ENCODE measurements around the gene C5orf46. TPM values are rescaled to one million over a fixed set of nuclear protein-coding genes. Genes with fewer than 3 reads are reported as not detected.
"Not testable (repeated sequence)": the region's sequence is repeated elsewhere in the genome, so short reads cannot be mapped to it uniquely, and the experiment has no call there.

C5orf46 gene
- total RNA-seq, 2 experiments from 2014 or later: not detected

DNA sequence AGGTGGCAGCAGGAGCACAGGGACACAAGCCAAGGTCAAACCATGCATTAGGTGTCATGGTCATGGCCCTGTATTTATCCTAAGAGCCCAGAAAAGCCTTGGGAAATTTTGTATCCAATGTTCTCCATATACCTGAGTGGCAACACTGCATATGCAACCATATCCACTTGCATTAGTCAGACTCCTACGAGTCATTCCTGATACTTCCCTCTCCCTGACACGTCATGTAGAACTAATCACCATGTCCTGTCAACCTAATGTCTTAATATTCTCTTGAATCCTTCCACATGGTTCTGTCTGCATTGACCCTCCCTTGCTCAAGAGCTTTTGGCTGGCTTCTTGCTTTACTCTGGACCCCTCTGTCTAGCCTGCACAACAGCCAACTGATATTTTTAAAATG lies 18.4 kb downstream of the C5orf46 start:
- POLR2A ChIA-PET: no interaction called here
- H3K9me3 Mint-ChIP-seq (ENCODE audit: low read depth): no peaks in the 10 kb centered on the region
- CTCF ChIA-PET: no interaction called here
- no peaks in the 10 kb centered on the region for H3K4me1 Mint-ChIP-seq
- H3K36me3 Mint-ChIP-seq (ENCODE audit: low read depth): no peaks in the 10 kb centered on the region
- no peak overlapping the region for H3K4me3 Mint-ChIP-seq
- DNase-seq (no peak), ATAC-seq (no peak)
- no peak overlapping the region for H3K27ac Mint-ChIP-seq
- intact Hi-C loops (cut with DNase I, micrococcal nuclease): loop anchor here in 1 of 2 experiments (1.0 kb wide), 1 partner anchor 843 kb away; no protein-coding TSS in a partner anchor
- H3K27me3 Mint-ChIP-seq: peaks cover 5% of the 10 kb centered on the region

DNA sequence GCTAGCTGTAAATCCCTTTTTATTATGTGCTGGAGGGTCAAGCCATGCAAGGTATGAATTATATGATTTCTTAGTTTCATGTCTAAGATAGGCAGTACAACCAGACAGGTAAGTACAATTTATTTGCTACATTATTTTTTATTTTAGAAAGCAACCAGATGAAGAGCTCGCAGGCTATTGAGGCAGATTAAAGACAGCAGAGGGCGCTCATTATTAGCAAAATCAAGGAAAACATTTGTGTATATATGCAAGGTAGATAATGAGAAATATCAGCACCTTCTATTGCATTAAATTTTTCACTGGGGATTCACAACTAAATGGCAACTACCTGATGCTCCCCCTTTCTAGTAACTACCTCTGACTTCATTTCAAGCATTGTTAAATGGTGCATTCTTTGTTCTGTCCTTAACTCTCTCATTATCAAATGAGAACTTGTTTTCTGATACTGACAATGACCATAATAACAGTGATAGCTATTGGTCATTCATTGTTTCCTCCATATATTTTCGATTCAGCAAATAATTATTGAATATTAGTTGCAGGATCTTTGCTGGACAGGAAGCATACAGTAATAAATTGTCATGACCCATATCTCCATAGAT lies 19.2 kb downstream of the C5orf46 start:
- H3K27ac Mint-ChIP-seq: no peak overlapping the region
- no peak for ATAC-seq
- no peak for DNase-seq
- POLR2A ChIA-PET: no interaction called here
- intact Hi-C loops (cut with DNase I, micrococcal nuclease): loop anchor here in 1 of 2 experiments (1.0 kb wide), 1 partner anchor 844 kb away; no protein-coding TSS in a partner anchor
- no peaks in the 10 kb centered on the region for H3K9me3 Mint-ChIP-seq (ENCODE audit: low read depth)
- H3K4me1 Mint-ChIP-seq: no peaks in the 10 kb centered on the region
- no peaks in the 10 kb centered on the region for H3K36me3 Mint-ChIP-seq (ENCODE audit: low read depth)
- H3K27me3 Mint-ChIP-seq: peaks cover 5% of the 10 kb centered on the region
- CTCF ChIA-PET: interaction anchor here (0.6 to 0.9 kb wide), 3 partner anchors 32 to 217 kb away, joined by 3 read pairs; no protein-coding TSS in a partner anchor
- no peak overlapping the region for H3K4me3 Mint-ChIP-seq

DNA sequence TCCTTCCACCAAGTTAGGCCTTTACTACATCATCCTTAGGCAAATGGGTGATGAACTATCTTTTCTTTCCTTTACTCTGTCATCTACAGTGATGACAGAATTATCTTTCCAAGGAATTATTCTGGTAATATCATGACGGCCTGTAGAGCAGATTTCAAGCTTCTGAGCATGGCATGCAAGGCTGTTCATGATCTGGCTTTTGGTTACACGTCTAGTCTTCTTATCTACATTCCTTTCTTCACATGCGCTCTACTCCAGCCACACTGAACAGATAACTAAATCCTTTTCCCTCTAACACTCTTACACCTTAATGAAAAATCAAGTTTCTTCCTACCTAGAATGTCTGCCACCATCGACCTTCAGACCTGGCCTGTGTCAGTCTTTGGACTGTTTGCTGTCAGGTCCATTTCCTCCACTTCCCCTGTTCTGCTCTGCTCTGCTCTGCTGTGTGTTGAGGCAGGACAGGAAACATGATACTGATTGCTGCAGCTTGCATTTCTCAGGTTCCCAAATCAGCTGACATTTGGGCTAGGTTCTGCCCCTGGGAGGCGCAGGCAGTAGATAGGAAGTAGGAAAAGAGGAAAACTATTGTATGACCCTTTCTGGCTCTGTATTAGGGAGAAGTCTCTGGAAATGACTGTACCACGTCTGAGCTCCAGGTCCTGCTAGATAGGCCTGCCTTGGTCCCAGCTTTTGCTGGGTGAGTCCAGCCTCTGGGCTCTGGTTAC lies 23.6 kb downstream of the C5orf46 start:
- no peak for DNase-seq
- intact Hi-C loops (cut with DNase I, micrococcal nuclease): no loop called here
- Mint-ChIP-seq H3K36me3 (ENCODE audit: low read depth) (no peaks in the 10 kb centered on the region), H3K27ac (no peak overlapping the region), H3K4me3 (no peak overlapping the region), H3K9me3 (ENCODE audit: low read depth) (no peaks in the 10 kb centered on the region), H3K27me3 (peaks cover 8% of the 10 kb centered on the region), H3K4me1 (no peaks in the 10 kb centered on the region)
- no peak for ATAC-seq
- ChIA-PET POLR2A (no interaction called here), CTCF (no interaction called here)

DNA sequence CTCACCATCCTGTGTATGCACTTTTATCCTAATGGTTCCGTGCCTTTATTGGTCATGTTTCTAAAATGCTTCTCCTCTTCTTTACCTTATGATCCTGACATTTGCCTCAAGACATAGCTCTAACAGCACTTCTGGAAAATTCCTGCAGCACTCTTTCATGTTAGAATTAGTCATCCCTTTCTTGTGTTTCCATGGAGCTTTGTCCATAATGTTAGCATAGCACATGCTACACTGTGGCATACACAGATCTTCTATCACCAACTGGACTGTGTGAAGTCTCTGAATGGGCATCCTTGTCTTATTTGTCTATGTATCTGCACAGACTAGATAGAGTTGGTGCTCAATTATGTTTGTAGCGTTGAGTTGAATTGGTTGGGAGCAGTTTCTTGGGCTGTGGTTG lies 25.9 kb downstream of the C5orf46 start:
- H3K27me3 Mint-ChIP-seq: peaks cover 8% of the 10 kb centered on the region
- no peaks in the 10 kb centered on the region for H3K9me3 Mint-ChIP-seq (ENCODE audit: low read depth)
- no peak overlapping the region for H3K27ac Mint-ChIP-seq
- no peaks in the 10 kb centered on the region for H3K36me3 Mint-ChIP-seq (ENCODE audit: low read depth)
- no peak for ATAC-seq
- H3K4me1 Mint-ChIP-seq: no peaks in the 10 kb centered on the region
- H3K4me3 Mint-ChIP-seq: no peak overlapping the region
- intact Hi-C loops (cut with DNase I, micrococcal nuclease): no loop called here
- CTCF ChIA-PET: no interaction called here
- no peak for DNase-seq
- POLR2A ChIA-PET: no interaction called here

DNA sequence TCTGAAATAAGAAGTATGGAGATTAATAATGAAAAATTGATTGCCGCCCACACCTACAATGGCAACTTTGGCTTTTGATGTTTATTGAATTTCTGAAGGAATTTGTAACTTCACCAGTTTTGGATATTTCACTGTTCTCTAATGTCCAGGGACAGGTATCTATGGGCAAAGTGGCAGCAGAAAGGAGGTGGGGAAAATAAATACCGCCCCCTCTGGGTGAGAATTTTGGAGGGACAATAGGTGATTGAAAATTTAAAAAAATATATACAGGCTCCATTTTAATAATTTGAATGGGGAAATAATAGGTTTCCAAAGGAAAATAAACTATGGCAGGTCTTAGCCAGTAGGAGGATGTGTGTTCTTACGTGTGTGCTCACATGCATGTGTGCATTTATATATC lies 26.6 kb downstream of the C5orf46 start:
- Mint-ChIP-seq H3K36me3 (ENCODE audit: low read depth) (no peaks in the 10 kb centered on the region), H3K4me3 (no peak overlapping the region), H3K9me3 (ENCODE audit: low read depth) (no peaks in the 10 kb centered on the region), H3K4me1 (no peaks in the 10 kb centered on the region), H3K27ac (no peak overlapping the region), H3K27me3 (peaks cover 6% of the 10 kb centered on the region)
- ChIA-PET CTCF (no interaction called here), POLR2A (no interaction called here)
- intact Hi-C loops (cut with DNase I, micrococcal nuclease): no loop called here
- DNase-seq (no peak), ATAC-seq (no peak)

GRCh38 chr5:147878066-147878759 lies 28.1 kb downstream of the C5orf46 start, which contains the start of gene SCGB3A2:
Gene SCGB3A2 (plus strand): TSS chr5:147878711. CDS start chr5:147878804, 93 bp downstream.
- POLR2A ChIA-PET: no interaction called here
- no peak within 1 kb of the TSS for H3K4me3 Mint-ChIP-seq
- intact Hi-C loops (cut with DNase I, micrococcal nuclease): no loop called here
- no peaks in the 10 kb centered on the region for H3K9me3 Mint-ChIP-seq (ENCODE audit: low read depth)
- H3K27me3 Mint-ChIP-seq: peaks cover 6% of the 10 kb centered on the region
- H3K27ac Mint-ChIP-seq: no peak within 1 kb of the TSS
- DNase-seq (no peak), ATAC-seq (no peak)
- H3K4me1 Mint-ChIP-seq: no peaks in the 10 kb centered on the region
- CTCF ChIA-PET: no interaction called here
- H3K36me3 Mint-ChIP-seq (ENCODE audit: low read depth): no peaks in the 10 kb centered on the region

DNA sequence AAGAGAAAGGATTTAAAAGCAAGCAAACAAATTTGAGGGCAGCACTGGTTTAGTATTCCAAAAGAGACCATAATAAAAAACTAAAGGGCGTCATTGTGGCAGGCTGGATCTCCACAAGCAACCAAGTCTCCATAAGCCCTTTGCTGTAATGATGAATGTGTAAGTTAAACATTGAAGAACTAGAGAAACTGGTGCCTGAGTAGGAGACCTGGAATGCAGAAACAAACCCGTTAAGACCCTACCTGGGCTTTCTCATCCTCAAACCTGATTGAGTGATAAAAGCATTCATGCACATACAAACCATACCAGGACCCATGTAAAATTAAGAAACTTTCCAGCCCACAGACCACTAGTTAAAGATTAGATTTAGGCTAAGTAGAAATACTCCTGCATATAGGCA lies 29.7 kb downstream of the C5orf46 start:
- ChIA-PET CTCF (no interaction called here), POLR2A (no interaction called here)
- no peaks in the 10 kb centered on the region for H3K4me1 Mint-ChIP-seq
- peaks cover 6% of the 10 kb centered on the region for H3K27me3 Mint-ChIP-seq
- H3K4me3 Mint-ChIP-seq: no peak overlapping the region
- intact Hi-C loops (cut with DNase I, micrococcal nuclease): no loop called here
- no peak overlapping the region for H3K27ac Mint-ChIP-seq
- no peaks in the 10 kb centered on the region for H3K9me3 Mint-ChIP-seq (ENCODE audit: low read depth)
- no peaks in the 10 kb centered on the region for H3K36me3 Mint-ChIP-seq (ENCODE audit: low read depth)
- no peak for ATAC-seq
- DNase-seq: no peak

DNA sequence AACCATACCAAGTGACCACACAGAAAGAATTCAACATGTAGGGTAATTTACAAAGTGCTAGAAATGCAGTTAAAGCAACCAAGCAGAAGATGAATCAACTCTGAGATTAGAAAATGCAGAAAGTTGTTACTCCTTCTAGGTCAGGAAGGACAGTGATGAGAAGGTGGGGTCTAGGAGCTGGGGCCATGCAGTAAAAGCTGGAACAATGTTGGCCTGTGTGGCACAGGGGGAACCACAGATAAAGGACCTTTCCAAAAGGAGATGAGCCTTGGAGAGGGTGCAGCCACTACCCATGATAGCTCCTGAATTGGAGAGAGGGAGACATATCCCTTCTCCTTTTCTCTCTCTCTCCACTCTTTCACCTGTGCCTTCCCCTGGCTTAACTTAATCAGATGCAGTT lies 30.2 kb downstream of the C5orf46 start:
- POLR2A ChIA-PET: no interaction called here
- Mint-ChIP-seq H3K27me3 (peaks cover 6% of the 10 kb centered on the region), H3K4me1 (no peaks in the 10 kb centered on the region), H3K27ac (no peak overlapping the region), H3K9me3 (ENCODE audit: low read depth) (no peaks in the 10 kb centered on the region), H3K4me3 (no peak overlapping the region), H3K36me3 (ENCODE audit: low read depth) (no peaks in the 10 kb centered on the region)
- intact Hi-C loops (cut with DNase I, micrococcal nuclease): no loop called here
- CTCF ChIA-PET: no interaction called here
- ATAC-seq (no peak), DNase-seq (no peak)

- no peak for ATAC-seq
These were observed 31.4 kb downstream of the C5orf46 start for GRCh38 chr5:147874910-147875367.

GRCh38 chr5:147874118-147874875 lies 32.0 kb downstream of the C5orf46 start:
- H3K36me3 Mint-ChIP-seq (ENCODE audit: low read depth); H3K27me3 Mint-ChIP-seq; H3K4me1 Mint-ChIP-seq; POLR2A ChIA-PET; H3K27ac Mint-ChIP-seq; DNase-seq; intact Hi-C loops (cut with DNase I, micrococcal nuclease); ATAC-seq; H3K4me3 Mint-ChIP-seq; CTCF ChIA-PET; H3K9me3 Mint-ChIP-seq (ENCODE audit: low read depth): not testable (repeated sequence)

More at GRCh38 chr5:147874910-147875367, 31.4 kb downstream of the C5orf46 start:
- Mint-ChIP-seq H3K27ac (no peak overlapping the region), H3K4me1 (no peaks in the 10 kb centered on the region), H3K4me3 (no peak overlapping the region), H3K36me3 (ENCODE audit: low read depth) (no peaks in the 10 kb centered on the region), H3K9me3 (ENCODE audit: low read depth) (no peaks in the 10 kb centered on the region), H3K27me3 (peaks cover 3% of the 10 kb centered on the region)
- POLR2A ChIA-PET: no interaction called here
- DNase-seq: no peak
- CTCF ChIA-PET: interaction anchor here (0.6 kb wide), 1 partner anchor 334 kb away, joined by 3 read pairs; no protein-coding TSS in a partner anchor
- intact Hi-C loops (cut with DNase I, micrococcal nuclease): no loop called here

DNA sequence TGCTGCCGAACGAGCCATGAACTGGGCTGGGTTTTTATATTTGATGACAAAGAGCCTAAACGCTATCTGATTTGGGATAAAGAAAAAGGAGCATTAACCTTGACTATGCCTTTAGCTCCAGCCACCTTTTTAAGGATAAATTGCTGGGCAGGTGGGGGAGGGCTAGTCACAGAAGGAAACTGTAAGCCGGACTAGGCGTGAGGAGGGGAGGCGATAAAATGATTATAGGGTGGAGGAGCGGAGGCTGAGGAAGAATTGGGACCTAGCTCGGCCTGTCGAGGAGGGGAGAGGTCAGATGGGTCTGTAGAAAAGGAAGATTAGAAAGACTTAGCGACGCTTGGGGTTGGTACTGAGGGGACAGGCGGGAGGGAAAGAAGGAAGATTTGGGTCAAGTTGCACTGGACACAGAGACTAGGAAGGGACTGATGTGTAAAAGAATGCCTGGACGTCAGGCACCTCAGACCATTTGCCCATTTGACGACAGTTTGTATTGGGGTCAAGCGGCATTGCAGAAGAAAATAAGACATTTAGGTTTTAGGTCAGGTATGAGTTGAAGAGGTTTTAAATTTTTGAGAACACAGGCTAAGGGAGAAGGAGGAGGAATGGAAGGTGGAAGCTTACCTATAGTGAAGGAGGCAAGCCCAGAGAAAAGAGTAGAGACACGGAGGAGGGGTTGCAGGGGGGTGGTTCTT lies 33.4 kb downstream of the C5orf46 start:
- H3K27me3 Mint-ChIP-seq; H3K9me3 Mint-ChIP-seq (ENCODE audit: low read depth); ATAC-seq; H3K36me3 Mint-ChIP-seq (ENCODE audit: low read depth); POLR2A ChIA-PET; DNase-seq; H3K4me3 Mint-ChIP-seq; H3K4me1 Mint-ChIP-seq; CTCF ChIA-PET; H3K27ac Mint-ChIP-seq; intact Hi-C loops (cut with DNase I, micrococcal nuclease): not testable (repeated sequence)
